HepG2 (cell line): ENCODE results near the gene TOB1. TPM values are rescaled to one million over a fixed set of nuclear protein-coding genes. Genes with fewer than 3 reads are reported as not detected.

Experiments
- ADNP ChIP-seq: sonication (generic); formaldehyde crosslinking; IDR thresholded peaks from 2 replicates; pipeline ENCODE4 v1.4.0; 2020; ENCODE audit warnings: missing genetic modification reagents
- ARNT ChIP-seq: fragments of 450-650 bp; IDR thresholded peaks from 2 replicates; pipeline ENCODE4 v1.6.1; 2017
- ARNT2 ChIP-seq: sonication (generic); formaldehyde crosslinking; IDR thresholded peaks from 2 replicates; pipeline ENCODE4 v1.8.0; 2022; ENCODE audit warnings: mild to moderate bottlenecking, low read depth, missing genetic modification reagents, moderate library complexity
- IKZF4 ChIP-seq: sonication (generic); formaldehyde crosslinking; IDR thresholded peaks from 2 replicates; pipeline ENCODE4 v1.5.1; 2020; ENCODE audit warnings: borderline replicate concordance, mild to moderate bottlenecking, low read depth, missing genetic modification reagents; ENCODE audit errors: not compliant biosample characterization
- ISX ChIP-seq: sonication (generic); formaldehyde crosslinking; conservative IDR thresholded peaks from 2 replicates; pipeline ENCODE4 v1.5.0; 2020; ENCODE audit warnings: missing genetic modification reagents
- KLF13 ChIP-seq: sonication (generic); formaldehyde crosslinking; IDR thresholded peaks from 2 replicates; pipeline ENCODE4 v1.4.0; 2020; ENCODE audit warnings: mild to moderate bottlenecking, missing genetic modification reagents
- MIER3 ChIP-seq: IDR thresholded peaks from 2 replicates; pipeline ENCODE4 v1.6.1; 2016; ENCODE audit warnings: missing compliant biosample characterization, borderline replicate concordance
- MZF1 ChIP-seq: sonication (generic); formaldehyde crosslinking; IDR thresholded peaks from 2 replicates; pipeline ENCODE4 v1.8.1; 2023; ENCODE audit warnings: mild to moderate bottlenecking, missing genetic modification reagents, borderline replicate concordance
- RELA ChIP-seq: sonication (generic); formaldehyde crosslinking; IDR thresholded peaks from 2 replicates; pipeline ENCODE4 v1.4.0; 2020; ENCODE audit warnings: missing genetic modification reagents
- SRF ChIP-seq: IDR thresholded peaks from 2 replicates; pipeline ENCODE4 v1.6.1; 2011; ENCODE audit warnings: mild to moderate bottlenecking, low read depth, low read length, moderate library complexity
- U2AF2 ChIP-seq: fragments of 200-400 bp; formaldehyde crosslinking; IDR thresholded peaks from 2 replicates; pipeline ENCODE4 v1.6.1; 2017; ENCODE audit warnings: low read depth, mild to moderate bottlenecking, low read length
- ZBTB4 ChIP-seq: sonication (generic); formaldehyde crosslinking; IDR thresholded peaks from 2 replicates; pipeline ENCODE4 v1.4.0; 2020; ENCODE audit warnings: missing genetic modification reagents, mild to moderate bottlenecking, borderline replicate concordance
- ZHX2 ChIP-seq, 2 experiments: sonication (generic) in 1 of 2; formaldehyde crosslinking in 1 of 2; IDR thresholded peaks; 2 replicates each; pipeline versions ENCODE4 v1.6.1 to v1.9.0; 2014 to 2022; ENCODE audit warnings: antibody characterized with exemption in 1 of 2, borderline replicate concordance in 1 of 2, inconsistent platforms in 1 of 2, low read depth in 1 of 2, missing genetic modification reagents in 1 of 2
- ZNF589 ChIP-seq: sonication (generic); formaldehyde crosslinking; conservative IDR thresholded peaks from 2 replicates; pipeline ENCODE4 v1.8.0; 2022; ENCODE audit warnings: mild to moderate bottlenecking, moderate library complexity, missing genetic modification reagents
- ZNF670 ChIP-seq: sonication (generic); formaldehyde crosslinking; IDR thresholded peaks from 2 replicates; pipeline ENCODE4 v1.8.0; 2022; ENCODE audit warnings: mild to moderate bottlenecking, missing genetic modification reagents, borderline replicate concordance
- ZNF766 ChIP-seq: sonication (generic); formaldehyde crosslinking; IDR thresholded peaks from 2 replicates; pipeline ENCODE4 v1.5.0; 2020; ENCODE audit warnings: missing genetic modification reagents, borderline replicate concordance
- polyA plus RNA-seq, 8 experiments: library from polyadenylated mRNA; depleted of rRNA in 3 of 8; stranded (reverse) in 7 of 8; unstranded in 1 of 8; fragments of >200 nt; fragmentation: Illumina TruSeq in 4 of 8; extraction: Trizol in 4 of 8; gene quantifications; 2 replicates each; pipeline versions ENCODE4 v1.2.1 to v1.2.3, GENCODE V29; 2011 to 2016; ENCODE audit warnings: low read depth in 4 of 8, missing spikeins in 1 of 8, mixed read lengths in 1 of 8; ENCODE audit not compliant: insufficient read depth in 1 of 8
- total RNA-seq, 5 experiments: library from RNA; depleted of rRNA; stranded (reverse); fragments of >200 nt; fragmentation: Illumina TruSeq; extraction: Trizol; gene quantifications; 2 replicates each; pipeline ENCODE4 v1.2.3, GENCODE V29; 2016; ENCODE audit warnings: low read depth in 1 of 5
- TF ChIP-seq, protein P1 (sequence below): sonication (generic); formaldehyde crosslinking; IDR thresholded peaks from 2 replicates; pipeline ENCODE4 v1.4.0; 2020; ENCODE audit warnings: missing genetic modification reagents

The TOB1 gene
- total and polyA plus RNA-seq, 2 of the 13 experiments (the other 11 are each of a cell fraction or from before 2014, with no cell fraction given), result 21.9 to 57.7 TPM

GRCh38 chr17:50866950-50867362 is 802 bp upstream of the TOB1 start (continued):
- TF ChIP-seq, protein P1, sequence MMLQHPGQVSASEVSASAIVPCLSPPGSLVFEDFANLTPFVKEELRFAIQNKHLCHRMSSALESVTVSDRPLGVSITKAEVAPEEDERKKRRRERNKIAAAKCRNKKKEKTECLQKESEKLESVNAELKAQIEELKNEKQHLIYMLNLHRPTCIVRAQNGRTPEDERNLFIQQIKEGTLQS (CRISPR knock-in tag), result no peak
- TF ChIP-seq IKZF4 (CRISPR knock-in tag), result no peak
- TF ChIP-seq U2AF2, result no peak
- TF ChIP-seq SRF, result no peak
- no peak for TF ChIP-seq ISX (CRISPR knock-in tag)
- TF ChIP-seq ZHX2 (IDR thresholded peaks at IDR 0.05; ENCODE audit: low read depth), result no peak
- TF ChIP-seq ZHX2 (CRISPR knock-in tag; IDR thresholded peaks at IDR 0.05; ENCODE audit: borderline replicate concordance), result 0 out of 2 replicates have a peak, but pooled peaks have one; percentile 47
- 0 out of 2 replicates have a peak, but pooled peaks have one; percentile 4 for TF ChIP-seq RELA (CRISPR knock-in tag)
- TF ChIP-seq MIER3 (CRISPR knock-in tag), result 0 out of 2 replicates have a peak, but pooled peaks have one; percentile 4
- TF ChIP-seq KLF13, result 0 out of 2 replicates have a peak, but pooled peaks have one; percentile 70
- TF ChIP-seq ZBTB4, result no peak; the same call in 1 of the 2 replicates
- TF ChIP-seq ZNF766 (CRISPR knock-in tag), result no peak
- no peak; the same call in 1 of the 2 replicates for TF ChIP-seq ZNF670 (CRISPR knock-in tag)
- TF ChIP-seq ARNT2, result no peak
- TF ChIP-seq ADNP (CRISPR knock-in tag), result no peak
- TF ChIP-seq ZNF589 (CRISPR knock-in tag), result no peak; the same call in 1 of the 2 replicates
- no peak for TF ChIP-seq ARNT
- TF ChIP-seq MZF1 (CRISPR knock-in tag), result no peak
